ENCODE results near the gene CSNK2A1.

- TF ChIP-seq CREB1 (IDR thresholded peaks at IDR 0.05; ENCODE audit: low read depth) (no peak), MAX (IDR thresholded peaks at IDR 0.05) (no peak), TAF1 (IDR thresholded peaks at IDR 0.05; ENCODE audit: low read depth) (no peak), CEBPB (IDR thresholded peaks at IDR 0.05) (no peak), YY1 (IDR thresholded peaks at IDR 0.05; ENCODE audit: low read depth) (no peak), TEAD4 (IDR thresholded peaks at IDR 0.05) (no peak), REST (IDR thresholded peaks at IDR 0.05; ENCODE audit: low read depth) (no peak), EGR1 (IDR thresholded peaks at IDR 0.05) (no peak), EP300 (IDR thresholded peaks at IDR 0.05; ENCODE audit: borderline replicate concordance) (no peak), ZBTB7A (IDR thresholded peaks at IDR 0.05; ENCODE audit: low read depth) (no peak), RAD21 (IDR thresholded peaks at IDR 0.05; ENCODE audit: low read depth) (no peak)
These were observed 55.9 kb downstream of the CSNK2A1 start for GRCh38 chr20:487655-488054.

Data from Ishikawa (cell line).